Measurements from ENCODE around the gene BEAN1.

The BEAN1 gene

GRCh38 chr16:66397736-66398433 lies 29.2 kb upstream of the BEAN1 start:
- TF ChIP-seq CTCF (IDR thresholded peaks at IDR 0.05; ENCODE audit: borderline replicate concordance, insufficient read depth, low read depth, low read length): no peak
- H3K4me3 ChIP-seq (ENCODE audit: low read depth, low read length): no peak overlapping the region

- no peak for TF ChIP-seq CTCF (IDR thresholded peaks at IDR 0.05; ENCODE audit: borderline replicate concordance, insufficient read depth, low read depth, low read length)
- H3K4me3 ChIP-seq (ENCODE audit: low read depth, low read length): no peak overlapping the region
These were observed 28.1 kb upstream of the BEAN1 start for GRCh38 chr16:66399031-66399430.

GRCh38 chr16:66399930-66400329 lies 27.2 kb upstream of the BEAN1 start:
- no peak overlapping the region for H3K4me3 ChIP-seq (ENCODE audit: low read depth, low read length)
- TF ChIP-seq CTCF (IDR thresholded peaks at IDR 0.05; ENCODE audit: borderline replicate concordance, insufficient read depth, low read depth, low read length): no peak

- TF ChIP-seq CTCF (IDR thresholded peaks at IDR 0.05; ENCODE audit: borderline replicate concordance, insufficient read depth, low read depth, low read length): no peak
- no peak overlapping the region for H3K4me3 ChIP-seq (ENCODE audit: low read depth, low read length)
These were observed 26.4 kb upstream of the BEAN1 start for GRCh38 chr16:66400503-66401380.

- H3K4me3 ChIP-seq (ENCODE audit: low read depth, low read length): no peak overlapping the region
- no peak for TF ChIP-seq CTCF (IDR thresholded peaks at IDR 0.05; ENCODE audit: borderline replicate concordance, insufficient read depth, low read depth, low read length)
These were observed 25.5 kb upstream of the BEAN1 start for GRCh38 chr16:66401610-66402009.

- TF ChIP-seq CTCF (IDR thresholded peaks at IDR 0.05; ENCODE audit: borderline replicate concordance, insufficient read depth, low read depth, low read length): no peak
- H3K4me3 ChIP-seq (ENCODE audit: low read depth, low read length): no peak overlapping the region
These were observed 24.9 kb upstream of the BEAN1 start for GRCh38 chr16:66402166-66402565.
